Activated CD8-positive, alpha-beta memory T cell treated with anti-CD3 and anti-CD28 coated beads for 48 hours (primary cell): ENCODE data around the gene CASP10.
"Not testable (repeated sequence)": the region's sequence is repeated elsewhere in the genome, so short reads cannot be mapped to it uniquely, and the experiment has no call there.

Experiments
- DNase-seq, 3 experiments: peaks; one replicate each; pipeline ENCODE4 v3.0.0-alpha.2; 2020; ENCODE audit warnings: low read depth in 2 of 3, low spot score in 2 of 3

CASP10 gene

DNA sequence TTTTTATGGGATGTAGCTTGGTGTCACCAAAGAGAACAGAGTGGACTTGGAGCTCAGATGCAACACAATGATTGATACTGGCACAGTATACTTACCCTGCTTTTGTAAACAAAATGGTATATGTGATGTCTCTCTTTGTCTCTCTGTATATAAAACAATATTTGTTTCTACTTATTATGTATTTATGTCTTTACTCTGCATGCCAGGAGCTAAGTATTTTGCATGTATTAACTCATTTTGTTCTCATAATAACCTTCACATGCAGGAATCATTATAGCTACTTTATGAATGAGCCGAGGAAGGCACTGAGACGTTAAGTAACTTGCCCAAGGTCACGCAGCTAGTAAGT, 49.5 kb downstream of the CASP10 start:
- no peak for DNase-seq

DNA sequence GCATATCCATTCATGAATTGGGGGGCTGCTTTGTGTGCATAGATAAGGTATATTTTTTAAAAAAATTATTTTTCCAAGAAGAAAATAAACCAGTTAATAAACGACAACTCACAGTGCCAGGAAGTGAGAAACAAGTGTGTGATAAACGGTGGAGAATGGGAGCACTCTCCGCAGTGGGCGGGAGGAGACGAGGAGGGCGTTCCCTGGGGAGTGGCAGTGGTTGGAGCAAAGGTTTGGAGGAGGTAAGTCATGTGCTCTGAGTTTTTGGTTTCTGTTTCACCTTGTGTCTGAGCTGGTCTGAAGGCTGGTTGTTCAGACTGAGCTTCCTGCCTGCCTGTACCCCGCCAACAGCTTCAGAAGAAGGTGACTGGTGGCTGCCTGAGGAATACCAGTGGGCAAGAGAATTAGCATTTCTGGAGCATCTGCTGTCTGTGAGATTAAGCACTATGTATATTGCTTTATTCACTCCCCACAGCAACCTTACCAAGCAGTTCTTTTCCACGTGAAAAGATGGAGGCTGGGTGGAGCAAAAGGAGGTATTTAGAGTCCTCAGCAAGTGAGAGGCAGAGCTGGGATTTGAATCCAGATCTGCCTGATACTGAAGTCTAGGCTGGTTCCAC, 50.4 kb downstream of the CASP10 start:
- peak; percentile 47 to 70 (median 54) for DNase-seq

DNA sequence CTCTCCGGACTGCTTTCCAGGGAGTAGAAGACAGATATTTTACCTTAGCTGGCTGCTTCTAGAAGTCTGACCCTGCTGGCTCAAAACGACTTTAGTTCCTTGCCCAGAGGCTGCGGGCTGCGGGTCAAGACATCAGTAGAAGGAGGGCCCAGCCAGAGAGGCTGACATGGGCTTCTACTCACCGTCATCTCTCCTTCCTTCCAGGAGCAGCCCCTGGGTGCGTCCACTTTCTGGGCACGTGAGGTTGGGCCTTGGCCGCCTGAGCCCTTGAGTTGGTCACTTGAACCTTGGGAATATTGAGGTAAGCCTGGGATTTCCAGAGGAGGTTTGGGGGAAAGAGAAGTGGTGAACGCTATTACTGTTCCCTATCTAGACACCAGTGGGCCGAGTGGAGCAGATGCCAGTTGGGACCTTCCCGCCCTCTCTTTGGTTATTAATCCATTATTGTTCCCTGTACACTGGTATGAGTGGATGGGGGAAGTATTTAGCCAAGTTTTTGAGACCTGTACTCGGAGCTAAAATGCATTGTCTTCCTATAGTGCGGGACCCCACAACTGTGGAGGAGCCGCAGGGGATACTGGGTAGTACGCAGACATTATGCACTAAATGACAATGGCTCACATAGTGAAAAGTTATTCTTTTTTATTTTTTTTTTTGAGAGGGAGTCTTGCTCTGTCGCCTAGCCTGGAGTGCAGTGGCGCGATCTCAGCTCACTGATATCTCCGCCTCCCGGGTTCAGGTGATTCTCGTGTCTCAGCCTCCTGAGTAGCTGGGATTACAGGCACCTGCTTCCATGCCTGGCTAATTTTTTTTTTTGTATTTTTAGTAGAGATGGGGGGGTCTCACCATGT, 51.1 kb downstream of the CASP10 start:
- DNase-seq, result peak in 1 of 3 experiments; percentile 12

- DNase-seq, result no peak
These were observed 51.8 kb downstream of the CASP10 start for GRCh38 chr2:201234663-201235135.

DNA sequence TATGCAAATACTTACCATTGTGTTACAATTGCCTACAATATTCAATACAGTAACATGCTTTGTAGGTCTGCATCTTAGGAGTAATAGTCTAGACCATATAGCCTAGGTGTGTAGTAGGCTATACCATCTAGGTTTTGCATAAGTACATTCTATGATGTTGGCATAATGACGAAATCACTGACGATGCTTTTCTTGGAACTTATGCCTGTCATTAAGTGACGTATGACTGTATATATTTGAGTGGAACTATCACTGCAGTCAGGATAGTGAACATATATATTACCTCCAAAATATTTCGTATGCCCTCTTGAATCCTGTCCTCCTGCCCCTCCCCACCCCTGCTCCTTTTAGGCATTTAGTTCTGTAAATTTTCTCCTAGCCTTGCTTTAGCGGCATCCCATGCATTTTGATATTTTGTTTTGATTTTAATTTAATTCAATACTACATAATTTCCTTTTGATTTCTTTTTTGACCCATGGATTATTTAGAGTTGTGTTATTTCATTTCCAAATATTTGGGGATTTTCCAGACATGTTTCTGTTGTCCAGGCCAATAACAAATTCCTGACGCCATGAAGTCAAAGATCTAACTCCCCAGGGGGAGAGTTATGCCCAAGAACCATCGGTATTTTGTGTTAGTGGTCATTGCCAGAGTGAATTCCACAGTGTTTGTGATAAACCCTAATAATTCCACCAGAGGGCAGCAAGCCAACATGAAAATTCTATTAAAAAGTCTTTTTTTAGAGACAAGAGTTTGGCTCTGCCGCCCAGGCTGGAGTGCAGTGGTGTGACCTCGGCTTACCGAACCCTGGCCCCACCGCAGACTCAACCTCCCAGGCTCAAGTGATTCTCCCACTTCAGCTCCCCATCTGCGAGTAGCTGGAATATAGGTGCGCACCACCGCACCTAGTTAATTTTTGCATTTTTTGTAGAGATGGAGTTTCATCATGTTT, 53.2 kb downstream of the CASP10 start:
- no peak for DNase-seq

DNA sequence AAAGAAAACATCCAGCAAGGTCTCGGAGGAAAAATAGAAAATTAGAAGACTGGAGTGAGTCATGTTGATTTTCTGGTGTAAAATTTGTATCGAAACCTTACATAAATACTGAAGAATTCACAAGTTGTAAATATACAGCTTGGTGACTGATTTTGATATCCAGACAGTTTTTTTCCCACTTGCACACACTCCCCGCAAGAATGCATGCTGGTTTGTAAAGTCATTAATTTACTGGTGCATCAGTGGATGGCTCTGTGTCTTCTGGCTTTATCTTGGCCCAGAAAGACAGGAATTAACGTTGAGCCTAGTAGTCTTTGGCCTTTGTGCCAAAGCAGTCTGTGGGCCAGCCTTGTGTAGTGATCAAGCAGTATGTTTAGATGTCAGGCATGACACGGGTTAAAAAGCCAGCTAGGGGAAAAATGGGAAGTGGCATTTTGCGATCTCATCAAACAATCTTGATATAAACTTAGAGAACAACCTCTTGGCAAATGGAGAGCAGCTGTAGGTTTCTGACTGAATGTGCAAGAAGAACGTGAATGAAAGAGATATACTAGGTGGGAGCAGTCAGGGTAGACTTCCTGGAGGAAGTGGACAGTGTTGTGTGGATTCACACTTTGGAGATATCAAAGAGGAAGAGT, 54.7 kb downstream of the CASP10 start:
- no peak for DNase-seq

GRCh38 chr2:201239167-201239935, 56.4 kb downstream of the CASP10 start:
- DNase-seq, result not testable (repeated sequence)

DNA sequence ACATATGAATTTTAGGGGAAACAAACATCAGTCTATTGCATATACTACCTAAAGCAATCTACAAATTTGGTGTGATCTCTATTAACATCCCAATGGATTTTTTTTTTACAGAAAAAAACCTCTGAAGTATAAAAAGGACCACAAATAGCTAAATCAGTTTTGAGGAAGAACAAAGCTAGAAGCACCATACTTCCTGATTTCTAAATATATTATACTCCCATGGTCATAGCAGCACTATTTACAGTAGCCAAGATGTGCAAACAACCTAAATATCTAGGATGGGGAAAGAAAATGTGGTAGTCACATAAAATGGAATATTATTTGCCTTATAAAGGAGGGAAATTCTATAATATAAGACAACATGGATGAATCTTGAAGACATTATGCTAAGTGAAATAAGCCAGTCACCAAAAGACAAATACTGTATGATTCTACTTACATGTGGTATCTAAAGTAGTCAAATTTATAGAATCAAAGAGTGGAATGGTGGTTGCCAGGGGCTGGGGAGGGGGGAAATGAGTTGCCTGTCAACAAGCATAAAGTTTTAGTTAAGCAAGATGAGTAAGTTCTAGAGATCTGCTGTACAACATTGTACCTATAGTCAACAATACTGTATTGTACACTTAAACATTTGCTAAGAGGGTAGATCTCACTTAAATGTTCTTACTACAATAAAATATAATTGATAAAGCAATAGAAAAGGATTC, 59.8 kb downstream of the CASP10 start:
- DNase-seq, result no peak

DNA sequence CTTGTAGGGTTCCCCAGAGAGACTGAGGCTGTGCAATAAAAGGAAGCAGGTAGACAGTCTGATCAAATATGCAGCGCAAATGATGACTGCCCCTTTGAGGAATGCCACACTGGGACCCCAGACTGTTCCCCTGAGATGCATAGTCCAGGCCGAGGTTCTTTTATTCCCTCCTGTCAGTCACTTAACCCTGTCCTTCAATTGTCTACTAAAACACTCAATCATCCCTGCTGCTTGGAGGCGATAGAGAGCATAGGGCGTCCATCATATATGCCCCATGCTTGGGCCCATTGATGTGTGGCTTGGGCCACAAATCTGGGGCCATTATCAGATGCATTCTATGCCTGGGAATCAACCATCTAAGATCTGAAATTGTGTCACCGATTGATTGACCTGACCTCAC, 61.9 kb downstream of the CASP10 start:
- no peak for DNase-seq

GRCh38 chr2:201246280-201246679, 63.3 kb downstream of the CASP10 start:
- DNase-seq, result no peak

GRCh38 chr2:201248288-201248844, 65.4 kb downstream of the CASP10 start:
- no peak for DNase-seq

GRCh38 chr2:201249889-201250288, 66.9 kb downstream of the CASP10 start:
- no peak for DNase-seq

GRCh38 chr2:201250741-201251140, 67.8 kb downstream of the CASP10 start:
- DNase-seq, result no peak

DNA sequence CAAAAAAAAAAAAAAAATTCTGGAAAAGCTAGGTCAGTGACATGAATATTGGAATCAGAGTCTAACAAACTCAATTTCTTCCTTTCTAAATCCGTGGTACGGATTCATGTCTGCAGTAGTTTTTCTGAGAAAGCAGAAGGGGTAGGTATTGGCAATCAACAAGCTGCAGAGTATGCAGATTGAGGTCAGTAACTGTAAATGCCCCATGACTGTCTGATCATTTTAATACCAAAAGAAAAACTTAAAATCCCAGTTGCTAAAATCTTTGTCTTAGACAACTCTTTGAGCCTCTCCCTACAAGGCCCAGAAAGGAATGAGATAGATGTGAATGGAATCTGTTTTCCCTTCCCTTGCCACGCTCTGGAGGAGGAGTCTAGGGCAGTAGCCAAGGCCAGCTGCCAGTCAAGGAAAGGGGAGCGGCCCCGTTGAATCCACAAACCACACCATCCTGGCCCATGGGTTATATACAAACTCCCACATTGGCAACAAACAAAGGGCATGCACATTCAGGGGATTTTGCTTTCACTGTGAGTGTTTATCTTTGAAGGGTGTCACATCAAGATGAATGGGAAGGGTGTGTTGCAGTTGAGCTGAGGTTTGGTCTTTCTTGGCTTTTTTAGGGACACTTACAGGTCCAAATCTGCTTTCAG, 71.3 kb downstream of the CASP10 start:
- DNase-seq, result no peak

DNA sequence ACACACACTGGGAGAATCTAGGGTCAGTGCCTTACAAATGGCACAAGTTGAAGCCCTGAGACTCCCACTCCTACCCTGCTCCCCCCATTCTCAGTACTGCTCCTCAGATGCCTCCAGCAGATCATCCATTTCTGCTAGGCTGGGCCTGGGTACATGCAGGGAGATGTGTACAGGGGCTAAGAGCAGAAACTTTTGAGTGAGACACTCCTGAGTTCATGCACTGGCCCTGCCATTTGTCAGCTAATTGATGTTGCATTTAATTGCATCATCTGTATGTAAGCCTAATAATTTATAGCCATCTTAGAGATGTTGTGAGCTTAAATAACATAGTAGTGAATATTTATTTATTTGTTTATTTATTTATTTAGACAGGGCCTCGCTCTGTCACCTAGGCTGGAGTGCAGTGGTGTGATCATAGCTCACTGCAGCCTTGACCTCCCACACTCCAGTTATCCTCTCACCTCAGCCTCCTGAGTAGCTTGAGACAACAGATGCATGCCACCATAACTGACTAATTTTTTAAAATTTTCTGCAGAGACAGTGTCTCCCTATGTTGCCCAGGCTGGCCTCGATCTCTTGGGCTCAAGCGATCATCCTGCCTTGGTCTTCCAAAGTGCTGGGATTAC, 72.6 kb downstream of the CASP10 start:
- no peak for DNase-seq

GRCh38 chr2:201256082-201256481, 73.1 kb downstream of the CASP10 start:
- DNase-seq, result no peak

DNA sequence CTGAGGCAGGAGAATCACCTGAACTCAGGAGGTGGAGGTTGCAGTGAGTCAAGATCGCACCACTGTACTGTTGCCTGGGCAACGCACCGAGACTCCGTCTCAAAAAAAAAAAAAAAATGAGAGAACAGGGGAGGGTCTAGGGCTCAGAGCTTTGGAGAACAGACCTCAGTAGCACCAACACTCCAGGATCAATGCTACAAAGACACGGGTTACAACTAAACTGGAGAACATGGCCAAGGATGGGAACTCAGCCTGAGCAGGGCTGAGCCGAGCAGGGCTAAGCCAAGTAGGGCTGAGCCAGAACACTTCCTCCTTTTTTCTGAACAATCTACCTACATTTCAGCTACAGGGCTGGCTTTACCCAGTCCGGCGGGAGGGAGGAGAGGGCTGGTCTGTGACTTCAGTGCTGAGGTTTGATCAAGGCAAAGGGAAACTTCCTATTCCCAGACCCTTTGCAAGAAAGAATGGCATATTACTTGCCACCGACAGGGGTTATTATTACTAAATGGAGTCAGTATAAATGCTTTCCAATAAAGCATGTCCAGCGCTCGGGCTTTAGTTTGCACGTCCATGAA, 74.5 kb downstream of the CASP10 start:
- no peak for DNase-seq
